GM12865 (cell line): Measurements from ENCODE around the gene TIMM44.
"Not testable (repeated sequence)": the region's sequence is repeated elsewhere in the genome, so short reads cannot be mapped to it uniquely, and the experiment has no call there.

ENCODE experiments used
- DNase-seq: peaks from one replicate; pipeline ENCODE4 v3.0.0; 2010; ENCODE audit warnings: low read depth
- H3K4me3 ChIP-seq: 2 replicates; pipeline ENCODE4 v1.5.1; 2011; ENCODE audit warnings: mild to moderate bottlenecking, low read depth, low read length, control low read depth
- CTCF ChIP-seq: IDR thresholded peaks from 2 replicates; pipeline ENCODE4 v1.5.1; 2011; ENCODE audit warnings: low read length, control low read depth, low read depth, inconsistent platforms; ENCODE audit not compliant: insufficient read depth; ENCODE audit errors: missing control alignments

The TIMM44 gene

GRCh38 chr19:7933828-7934725 is 9.4 kb downstream of the TIMM44 start:
- DNase-seq = no peak
- no peak for TF ChIP-seq CTCF
- no peak overlapping the region for H3K4me3 ChIP-seq

- TF ChIP-seq CTCF = peak; percentile 15
- H3K4me3 ChIP-seq = no peak overlapping the region
- DNase-seq = no peak
Measured at GRCh38 chr19:7933411-7933810, 10.1 kb downstream of the TIMM44 start.

DNA sequence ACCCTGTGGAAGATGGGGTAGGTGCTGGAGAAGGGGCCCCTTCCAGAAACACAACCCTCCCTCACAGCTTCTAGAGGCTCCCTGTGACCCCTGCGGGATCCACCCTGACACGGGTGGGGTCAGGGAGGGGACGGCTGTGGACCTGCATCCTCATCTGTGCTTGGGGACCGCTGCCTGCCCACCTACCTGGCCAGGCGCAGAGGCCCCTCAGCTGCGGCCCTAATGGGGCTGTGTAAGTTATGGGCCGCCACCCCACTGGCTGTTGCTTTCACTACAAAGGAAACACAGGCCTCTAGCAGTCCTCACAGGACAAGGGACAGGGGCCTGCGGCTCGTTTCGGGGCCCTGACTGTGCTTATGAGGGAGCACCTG is 10.6 kb downstream of the TIMM44 start:
- TF ChIP-seq CTCF = no peak
- DNase-seq = no peak

DNA sequence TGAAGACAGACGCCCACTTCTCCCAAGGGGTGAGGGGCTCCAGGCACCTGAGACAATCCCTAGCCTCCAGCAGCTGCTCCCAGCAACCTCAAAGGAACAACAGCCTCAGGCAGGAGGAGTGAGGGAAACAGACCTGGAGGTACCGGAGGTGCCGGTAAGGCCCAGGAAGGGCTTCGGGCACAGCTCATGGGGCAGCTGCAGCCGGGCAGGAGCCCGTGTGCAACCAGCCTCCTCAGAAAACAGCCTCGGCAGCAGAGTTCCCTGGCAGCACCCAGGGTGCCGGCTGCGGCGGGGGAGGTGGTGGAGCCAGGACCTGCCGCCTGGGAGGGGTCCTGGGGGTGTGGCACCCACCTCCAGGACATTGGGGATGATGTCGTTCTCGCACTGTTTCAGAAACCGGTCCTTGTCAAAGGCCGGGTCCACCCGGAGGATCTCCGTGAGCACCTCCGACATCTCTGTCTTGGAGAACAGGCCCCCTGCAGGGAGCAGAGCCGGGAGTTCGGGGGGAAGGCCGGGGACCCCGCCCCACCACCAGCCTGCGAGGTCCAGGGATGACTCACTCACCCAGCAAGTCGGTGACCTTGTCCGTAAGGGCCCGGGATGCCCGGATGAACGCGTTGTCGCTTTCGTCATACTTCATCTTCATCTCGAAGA is 11.1 kb downstream of the TIMM44 start:
- H3K4me3 ChIP-seq = no peak overlapping the region
- no peak for DNase-seq
- TF ChIP-seq CTCF = no peak

More for the DNA sequence above, 10.6 kb downstream of the TIMM44 start:
- no peak overlapping the region for H3K4me3 ChIP-seq

DNA sequence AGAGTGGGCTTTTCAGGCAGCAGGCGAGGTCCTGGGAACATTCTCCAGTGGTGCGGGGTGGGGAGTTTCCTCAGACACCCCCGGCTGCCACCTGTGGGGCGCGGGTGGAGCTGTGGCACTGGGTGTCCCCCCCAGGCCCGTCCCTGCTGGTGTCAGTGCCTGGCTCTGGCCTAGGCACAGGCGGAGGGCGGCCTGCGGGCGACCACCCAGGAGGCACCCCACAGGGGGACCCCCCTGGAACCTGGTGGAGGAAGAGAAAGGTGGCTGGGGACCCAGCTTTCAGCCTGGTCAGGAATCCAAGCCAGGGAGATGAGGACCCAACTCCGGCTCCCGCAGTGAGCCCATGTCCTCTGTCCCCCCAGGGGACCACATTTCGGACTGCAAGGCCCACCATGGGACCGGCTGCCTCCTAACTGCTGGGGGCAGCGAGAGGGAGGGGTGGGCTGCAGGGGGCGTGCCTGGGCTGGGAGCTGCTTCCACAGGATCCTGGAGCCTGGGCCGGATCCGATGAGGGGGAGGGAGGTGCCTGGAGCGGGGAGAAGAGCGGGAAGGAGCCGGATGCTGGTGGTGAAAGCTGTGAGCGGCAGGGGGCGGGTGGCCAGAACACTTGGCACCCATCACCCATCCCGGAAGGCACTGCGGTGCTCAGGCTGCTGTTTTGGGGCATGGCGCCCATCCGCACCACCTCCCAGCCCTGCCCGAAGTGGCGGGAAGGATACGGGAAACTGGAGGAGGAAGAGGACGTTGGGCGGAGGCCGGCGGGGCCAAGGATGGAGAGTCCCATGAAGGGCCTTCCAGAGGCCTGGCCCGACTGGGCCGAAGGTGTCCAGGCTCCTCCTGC is 12.0 kb downstream of the TIMM44 start:
- no peak for DNase-seq
- no peak for TF ChIP-seq CTCF
- no peak overlapping the region for H3K4me3 ChIP-seq

DNA sequence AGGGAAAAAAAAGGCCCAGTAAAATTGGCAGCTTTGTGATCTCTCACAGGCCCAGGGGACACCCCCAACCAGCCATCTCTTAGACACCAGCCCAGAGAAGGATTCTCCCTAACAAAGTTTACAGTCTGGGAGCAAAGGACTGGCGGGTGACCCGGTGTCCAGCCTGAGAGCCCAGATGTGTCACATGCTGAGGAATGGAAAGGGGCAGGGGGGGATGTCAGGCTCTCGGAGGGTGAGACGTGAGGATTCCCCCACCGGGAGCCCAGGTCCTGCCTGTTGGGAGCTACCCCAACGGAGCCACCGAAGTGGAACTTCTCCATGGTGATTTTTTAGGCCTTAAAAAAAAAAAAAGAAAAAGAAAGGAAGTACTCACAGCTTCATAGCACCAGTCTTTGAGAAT is 12.7 kb downstream of the TIMM44 start:
- no peak for DNase-seq
- H3K4me3 ChIP-seq = no peak overlapping the region
- TF ChIP-seq CTCF = no peak

DNA sequence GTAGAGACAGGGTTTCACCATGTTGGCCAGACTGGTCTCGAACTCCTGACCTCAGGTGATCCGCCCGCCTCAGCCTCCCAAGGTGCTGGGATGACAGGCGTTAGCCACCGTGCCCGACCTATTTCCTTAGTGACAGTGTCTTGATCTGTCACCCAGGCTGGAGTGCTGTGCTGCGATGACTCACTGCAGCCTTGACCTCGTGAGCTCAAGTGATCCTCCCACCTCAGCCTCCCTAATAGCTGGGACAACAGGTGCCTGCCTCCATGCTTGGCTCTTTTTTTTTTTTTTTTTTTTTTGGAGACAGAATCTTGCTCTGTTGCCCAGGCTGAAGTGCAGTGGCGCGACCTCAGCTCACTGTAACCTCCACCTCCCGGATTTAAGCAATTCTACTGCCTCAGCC is 13.4 kb downstream of the TIMM44 start:
- not testable (repeated sequence) for H3K4me3 ChIP-seq, DNase-seq
